A549 (cell line): ENCODE results near the gene PBX1. TPM values are rescaled to one million over a fixed set of nuclear protein-coding genes. Genes with fewer than 3 reads are reported as not detected.
"Not testable (repeated sequence)": the region's sequence is repeated elsewhere in the genome, so short reads cannot be mapped to it uniquely, and the experiment has no call there.

Experiments used
- ATAC-seq, 2 experiments: fragments of 200-7000 bp in 1 of 2; fragments of >200 bp in 1 of 2; cut with Nextera tagmentation in 1 of 2; cut with Tn5 transposase in 1 of 2; 3 replicates each; pipeline versions ENCODE4 v1.8.0 to v1.9.1; 2018 to 2020; ENCODE audit warnings: mild to moderate bottlenecking in 1 of 2, moderate library complexity in 1 of 2
- CTCF ChIA-PET: fragments of 300-600 bp; sonication (Branson Sonifier 250); formaldehyde crosslinking; extraction: SDS; loops from one replicate; lab custom pipeline; 2021; ENCODE audit warnings: antibody characterized with exemption, inconsistent platforms; lab: Yijun Ruan, JAX
- POLR2A ChIA-PET: fragments of 350-600 bp; formaldehyde crosslinking; extraction: SDS; loops from one replicate; lab custom pipeline; 2021; ENCODE audit warnings: antibody characterized with exemption, inconsistent platforms; lab: Yijun Ruan, JAX
- DNase-seq, 2 experiments: peaks; one replicate each; pipeline versions ENCODE4 v3.0.0 to v3.0.0-alpha.2; 2011 to 2016; ENCODE audit warnings: low read depth in 1 of 2, low spot score in 1 of 2
- FAIRE-seq: peaks from 2 replicates; lab custom pipeline; 2011; peaks lifted over from hg19 to GRCh38; lab: Jason Lieb, UNC
- H3K27ac ChIP-seq, 2 experiments: fragments of >200 bp; sonication (Bioruptor Twin); formaldehyde crosslinking; 3 replicates each; pipeline ENCODE4 v1.5.1; 2016 to 2017
- H3K4me1 ChIP-seq: fragments of >200 bp; sonication (Bioruptor Twin); formaldehyde crosslinking; 3 replicates; pipeline ENCODE4 v1.6.1; 2016
- H3K4me2 ChIP-seq: fragments of >200 bp; sonication (Bioruptor Twin); formaldehyde crosslinking; 3 replicates; pipeline ENCODE4 v1.6.1; 2016
- H3K4me3 ChIP-seq: fragments of >200 bp; sonication (Bioruptor Twin); formaldehyde crosslinking; 3 replicates; pipeline ENCODE4 v1.5.1; 2016
- H3K9me3 ChIP-seq: fragments of >200 bp; sonication (Bioruptor Twin); formaldehyde crosslinking; 3 replicates; pipeline ENCODE4 v1.6.1; 2016
- ATOH8 ChIP-seq: fragments of 250-450 bp; sonication (Bioruptor Pico); IDR thresholded peaks from 2 replicates; pipeline ENCODE4 v1.5.0; 2020; ENCODE audit warnings: low read depth, mild to moderate bottlenecking, moderate library complexity
- CBX8 ChIP-seq: fragments of 200-600 bp; sonication (generic); IDR thresholded peaks from 2 replicates; pipeline ENCODE4 v1.6.1; 2016
- CEBPB ChIP-seq, 2 experiments: fragments of >200 bp in 1 of 2; sonication (Bioruptor Twin) in 1 of 2; formaldehyde crosslinking in 1 of 2; IDR thresholded peaks; 2 replicates each; pipeline ENCODE4 v1.6.1; 2012 to 2016
- CHD2 ChIP-seq: fragments of 150-350 bp; IDR thresholded peaks from 2 replicates; pipeline ENCODE4 v1.6.1; 2014; ENCODE audit warnings: low read length; ENCODE audit not compliant: partially characterized antibody
- CHD4 ChIP-seq: fragments of 200-600 bp; sonication (generic); IDR thresholded peaks from 2 replicates; pipeline ENCODE4 v1.6.1; 2016; ENCODE audit warnings: antibody characterized with exemption, mild to moderate bottlenecking, borderline replicate concordance
- ESRRA ChIP-seq: fragments of 150-350 bp; IDR thresholded peaks from 2 replicates; pipeline ENCODE4 v1.6.1; 2014; ENCODE audit warnings: mild to moderate bottlenecking, low read length, borderline replicate concordance
- FOSB ChIP-seq: fragments of 250-450 bp; sonication (Bioruptor Pico); IDR thresholded peaks from 2 replicates; pipeline ENCODE4 v1.5.0; 2020; ENCODE audit warnings: mild to moderate bottlenecking, moderate library complexity
- HMGXB4 ChIP-seq: fragments of 250-450 bp; sonication (Bioruptor Pico); IDR thresholded peaks from 2 replicates; pipeline ENCODE4 v1.5.0; 2021; ENCODE audit warnings: mild to moderate bottlenecking, moderate library complexity, borderline replicate concordance
- HOXB13 ChIP-seq: fragments of 250-450 bp; sonication (Bioruptor Pico); IDR thresholded peaks from 2 replicates; pipeline ENCODE4 v1.5.0; 2020; ENCODE audit warnings: low read depth, mild to moderate bottlenecking, moderate library complexity
- JUNB ChIP-seq: fragments of >200 bp; sonication (Bioruptor Twin); formaldehyde crosslinking; IDR thresholded peaks from 2 replicates; pipeline ENCODE4 v1.6.1; 2016
- MAFK ChIP-seq: fragments of 450-650 bp; IDR thresholded peaks from 2 replicates; pipeline ENCODE4 v1.6.1; 2014; ENCODE audit not compliant: partially characterized antibody
- MYC ChIP-seq: IDR thresholded peaks from 2 replicates; pipeline ENCODE4 v1.6.1; 2012; ENCODE audit warnings: mild to moderate bottlenecking, inconsistent platforms, low read length, improper control_type of control experiment, borderline replicate concordance
- NFE2L2 ChIP-seq: fragments of 150-350 bp; conservative IDR thresholded peaks from 2 replicates; pipeline ENCODE4 v1.6.1; 2014; ENCODE audit warnings: low read length
- NPAS2 ChIP-seq: fragments of 250-450 bp; sonication (Bioruptor Pico); IDR thresholded peaks from 2 replicates; pipeline ENCODE4 v1.8.0; 2022; ENCODE audit warnings: mild to moderate bottlenecking, moderate library complexity, borderline replicate concordance
- POLR2AphosphoS2 ChIP-seq: conservative IDR thresholded peaks from 2 replicates; pipeline ENCODE4 v1.6.1; 2012; ENCODE audit warnings: low read length, improper control_type of control experiment, inconsistent platforms
- REST ChIP-seq: fragments of 200-600 bp; sonication (generic); IDR thresholded peaks from 2 replicates; pipeline ENCODE4 v1.6.1; 2016; ENCODE audit warnings: antibody characterized with exemption, mild to moderate bottlenecking, moderate library complexity
- SMC3 ChIP-seq: fragments of >200 bp; sonication (Bioruptor Twin); formaldehyde crosslinking; IDR thresholded peaks from 3 replicates; pipeline ENCODE4 v1.6.1; 2018; ENCODE audit warnings: inconsistent platforms
- TFCP2L1 ChIP-seq: fragments of 250-450 bp; sonication (Bioruptor Pico); IDR thresholded peaks from 2 replicates; pipeline ENCODE4 v1.5.0; 2021; ENCODE audit warnings: mild to moderate bottlenecking
- WGBS: methylation state at CpG from one replicate; pipeline ENCODE4 v1.1.6; 2017; ENCODE audit errors: missing lambda C conversion rate; 5-methylcytosine and 5-hydroxymethylcytosine counted together
- polyA plus RNA-seq, 4 experiments: library from polyadenylated mRNA; depleted of rRNA in 3 of 4; stranded (reverse); fragments of >200 nt; fragmentation: RNase III in 1 of 4; extraction: RNeasy Plus Mini Kit Qiagen cat#74134 plus additional on column Dnase treatment in 1 of 4; gene quantifications; 2 replicates in 3 of 4; 3 replicates in 1 of 4; pipeline ENCODE4 v1.2.3, GENCODE V29; 2011 to 2017

PBX1 gene
- polyA plus RNA-seq, 2 of the 4 experiments (the other 2 are of a cell fraction) = 47.8 to 61.5 TPM

GRCh38 chr1:164650531-164650930 lies 91.5 kb downstream of the PBX1 start:
- POLR2A ChIA-PET = no interaction called here
- FAIRE-seq = no peak
- Histone ChIP-seq H3K9me3 (no peaks in the 10 kb centered on the region), H3K27ac (peak overlapping the region; percentile 72 to 85), H3K4me3 (no peak overlapping the region), H3K4me2 (peak overlapping the region; percentile 54), H3K4me1 (peaks cover 92% of the 10 kb centered on the region)
- TF ChIP-seq ATOH8 (CRISPR knock-in tag) (no peak), POLR2AphosphoS2 (no peak), HOXB13 (CRISPR knock-in tag) (no peak), HMGXB4 (no peak), REST (no peak), TFCP2L1 (no peak), CHD4 (no peak), FOSB (CRISPR knock-in tag) (no peak)
- CTCF ChIA-PET = interaction anchor here (1.0 kb wide), 1 partner anchor 32 kb away, joined by 3 read pairs; no protein-coding TSS in a partner anchor
- ATAC-seq = peak; percentile 17 to 22; a peak in 3 of 6 replicates
- DNase-seq = no peak
- 49% methylated on average over 2 of the region's 2 CpGs for WGBS

- WGBS = 49% methylated on average over 13 of the region's 13 CpGs
- Histone ChIP-seq H3K4me2 (peak overlapping the region; percentile 48), H3K4me1 (peaks cover 92% of the 10 kb centered on the region), H3K4me3 (no peak overlapping the region), H3K27ac (peak overlapping the region; percentile 72 to 85), H3K9me3 (no peaks in the 10 kb centered on the region)
- ChIA-PET POLR2A (no interaction called here), CTCF (interaction anchor here (0.6 to 1.5 kb wide), 3 partner anchors 33 to 1044 kb away, joined by 3 to 4 read pairs (median 3); no protein-coding TSS in a partner anchor)
- DNase-seq (peak; percentile 25 to 65), FAIRE-seq (no peak), ATAC-seq (peak; percentile 25 to 48; a peak in 3 of 6 replicates)
- TF ChIP-seq JUNB (0 out of 2 replicates have a peak, but pooled peaks have one; percentile 14), SMC3 (no peak)
These were observed 92.5 kb downstream of the PBX1 start for GRCh38 chr1:164651351-164651951.

- ATAC-seq, H3K4me3 ChIP-seq, H3K9me3 ChIP-seq, POLR2A ChIA-PET, FAIRE-seq, DNase-seq, H3K4me2 ChIP-seq: not testable (repeated sequence)
- 58% methylated on average over 6 of the region's 6 CpGs for WGBS
- CTCF ChIA-PET = interaction anchor here (0.6 to 1.5 kb wide), 2 partner anchors 65 to 134 kb away, joined by 4 read pairs; no protein-coding TSS in a partner anchor
- Histone ChIP-seq H3K4me1 (peaks cover 85% of the 10 kb centered on the region), H3K27ac (peak overlapping the region; percentile 15 to 68; a peak in 5 of 6 replicates)
These were observed 94.0 kb downstream of the PBX1 start for GRCh38 chr1:164652969-164653368.

GRCh38 chr1:164653705-164654104 lies 94.7 kb downstream of the PBX1 start:
- Histone ChIP-seq H3K9me3 (no peaks in the 10 kb centered on the region), H3K27ac (peak overlapping the region; percentile 15 to 68; a peak in 4 of 6 replicates), H3K4me2 (no peak overlapping the region), H3K4me3 (no peak overlapping the region), H3K4me1 (peaks cover 85% of the 10 kb centered on the region)
- ChIA-PET POLR2A (no interaction called here), CTCF (interaction anchor here (0.6 kb wide), 1 partner anchor 66 kb away, joined by 4 read pairs; no protein-coding TSS in a partner anchor)
- WGBS = 76% methylated on average over 3 of the region's 3 CpGs
- FAIRE-seq (no peak), DNase-seq (no peak), ATAC-seq (no peak)
- TF ChIP-seq HOXB13 (CRISPR knock-in tag) = no peak
- TF ChIP-seq CBX8 = no peak
- TF ChIP-seq NPAS2 (CRISPR knock-in tag) = no peak
- TF ChIP-seq ESRRA = no peak
- no peak for TF ChIP-seq NFE2L2
- no peak for TF ChIP-seq CHD2
- TF ChIP-seq MYC = no peak
- no peak for TF ChIP-seq REST
- no peak for TF ChIP-seq CEBPB (IDR thresholded peaks at IDR 0.05)
- no peak for TF ChIP-seq MAFK
